Neuron (in vitro differentiated cells): ENCODE results near the gene CLHC1.

ENCODE experiments used
- H2AFZ ChIP-seq: one replicate; pipeline ENCODE4 v1.6.1; 2013; ENCODE audit warnings: low read depth, mild to moderate bottlenecking, inconsistent platforms, low read length, moderate library complexity
- H3K27me3 ChIP-seq: one replicate; pipeline ENCODE4 v1.6.1; 2013; ENCODE audit warnings: low read length; ENCODE audit not compliant: insufficient read depth
- H3K36me3 ChIP-seq: one replicate; pipeline ENCODE4 v1.6.1; 2013; ENCODE audit warnings: low read length; ENCODE audit not compliant: insufficient read depth
- H3K4me1 ChIP-seq: one replicate; pipeline ENCODE4 v1.6.1; 2013; ENCODE audit warnings: low read length; ENCODE audit not compliant: insufficient read depth
- H3K4me3 ChIP-seq: 2 replicates; pipeline ENCODE4 v1.5.1; 2013; ENCODE audit warnings: mild to moderate bottlenecking, low read length, moderate library complexity
- H3K9me3 ChIP-seq: one replicate; pipeline ENCODE4 v1.6.1; 2013; ENCODE audit warnings: low read length

Gene CLHC1

DNA sequence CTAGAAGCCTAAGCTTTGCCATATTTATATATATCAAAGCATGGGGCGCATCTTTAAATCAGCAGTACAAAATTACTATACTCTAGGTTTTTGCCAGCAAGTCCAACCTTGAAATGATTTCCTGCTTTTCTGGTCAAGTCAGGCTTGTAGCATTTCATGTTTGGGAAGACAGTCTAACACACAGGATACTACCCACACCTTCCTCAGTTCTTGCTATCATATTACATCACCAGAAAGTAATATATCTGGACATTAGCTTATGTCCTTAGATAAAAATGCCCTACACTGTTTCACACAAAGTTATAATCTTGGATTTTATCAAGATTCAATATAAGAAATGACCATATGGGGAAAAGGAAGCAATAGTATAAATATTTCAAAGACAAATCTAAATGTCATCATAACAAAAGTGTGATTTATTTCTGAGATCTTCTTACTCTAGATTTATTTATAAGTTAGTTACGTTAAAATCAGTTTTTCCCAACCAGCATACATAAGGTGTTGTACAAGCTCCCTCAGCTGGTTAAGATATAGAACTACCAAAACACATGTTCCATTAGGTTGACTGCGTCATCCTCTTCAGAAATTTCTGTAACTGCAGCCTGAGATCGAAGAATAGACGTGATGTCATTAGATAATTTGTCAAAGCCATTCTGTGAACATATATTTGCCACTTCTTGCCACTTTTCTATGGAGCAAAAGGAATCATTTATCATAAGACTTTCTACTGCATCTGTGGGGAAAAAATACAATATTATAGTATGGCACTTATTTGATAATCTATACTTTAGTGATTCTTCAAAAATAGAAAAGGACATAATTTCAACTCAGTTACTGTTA lies 56.6 kb downstream of the CLHC1 start:
- H3K36me3 ChIP-seq, result no peaks in the 10 kb centered on the region

DNA sequence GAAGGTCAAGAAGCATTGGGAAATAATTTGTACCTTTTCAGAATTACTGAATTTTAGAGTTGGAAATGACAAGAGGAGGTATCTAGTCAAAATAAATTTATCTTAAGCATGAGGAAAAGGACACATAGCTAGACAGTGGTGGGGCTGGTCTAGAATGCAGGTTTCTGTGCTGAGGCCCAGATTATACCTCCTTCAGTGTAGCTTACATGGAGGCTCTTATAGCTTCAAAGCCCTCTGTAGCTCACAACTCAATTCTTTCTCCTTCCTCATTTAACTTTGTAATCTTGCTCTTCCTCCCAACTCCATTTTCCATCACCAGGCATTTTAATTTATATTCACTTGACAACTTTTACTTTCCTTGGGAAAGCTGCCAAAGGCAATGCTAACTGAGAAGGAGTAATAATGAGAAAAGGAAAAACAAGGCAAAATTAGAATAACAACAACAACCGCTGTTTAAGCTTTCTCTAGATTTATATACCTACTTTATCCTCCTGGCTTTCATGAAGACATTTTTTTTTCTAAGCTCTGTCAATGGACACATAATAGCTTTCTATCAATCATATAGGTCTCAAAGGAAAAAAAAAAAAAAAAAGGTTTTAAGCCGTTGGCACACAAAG lies 58.5 kb downstream of the CLHC1 start:
- Histone ChIP-seq H3K36me3 (no peaks in the 10 kb centered on the region), H3K4me3 (no peak overlapping the region), H3K9me3 (no peaks in the 10 kb centered on the region), H2AFZ (no peak overlapping the region), H3K4me1 (peaks cover 15% of the 10 kb centered on the region), H3K27me3 (no peaks in the 10 kb centered on the region)

More for the DNA sequence above, 56.6 kb downstream of the CLHC1 start:
- Histone ChIP-seq H3K4me1 (peaks cover 15% of the 10 kb centered on the region), H3K27me3 (no peaks in the 10 kb centered on the region), H3K9me3 (no peaks in the 10 kb centered on the region), H3K4me3 (no peak overlapping the region), H2AFZ (no peak overlapping the region)

DNA sequence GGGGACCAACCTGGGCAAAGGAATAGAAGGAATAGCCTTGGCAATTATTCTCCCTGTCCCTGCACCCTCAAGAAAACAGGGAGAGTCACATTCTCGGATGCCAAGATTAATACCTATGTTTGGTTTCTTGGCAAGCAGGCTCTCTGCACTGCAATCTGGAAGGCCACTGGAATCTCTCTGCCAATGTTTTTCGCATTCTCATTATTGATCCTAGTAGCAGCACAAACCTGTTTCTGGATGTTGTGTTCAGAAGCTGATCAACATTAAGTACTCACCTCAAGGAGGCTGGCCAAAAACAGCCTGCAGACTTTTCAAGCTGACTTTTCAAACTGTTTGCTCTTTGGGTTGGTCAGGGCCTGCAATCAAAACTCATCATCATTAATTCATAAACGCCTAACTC lies 62.2 kb downstream of the CLHC1 start:
- H3K4me1 ChIP-seq, result peaks cover 28% of the 10 kb centered on the region
- no peak overlapping the region for H2AFZ ChIP-seq
- H3K9me3 ChIP-seq, result no peaks in the 10 kb centered on the region
- H3K4me3 ChIP-seq, result no peak overlapping the region
- no peaks in the 10 kb centered on the region for H3K27me3 ChIP-seq
- no peaks in the 10 kb centered on the region for H3K36me3 ChIP-seq

DNA sequence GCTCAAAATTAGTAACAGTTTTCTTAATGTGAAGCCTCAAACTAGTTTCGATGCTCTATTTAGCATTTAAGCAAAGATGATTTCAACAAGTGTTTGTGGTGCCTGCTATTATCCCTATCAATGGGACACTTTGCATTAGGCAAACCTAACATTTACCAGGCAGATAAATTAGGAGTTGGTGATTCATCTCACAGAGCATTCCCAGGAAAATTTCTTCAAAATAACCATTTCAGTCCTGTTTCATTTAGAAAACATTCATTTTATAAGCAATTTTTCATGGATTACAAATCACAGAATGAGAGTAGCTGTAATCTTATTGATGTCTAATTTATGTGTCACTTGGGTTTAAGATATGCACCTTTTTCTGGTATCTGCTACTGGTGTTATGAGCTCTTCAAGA lies 62.7 kb downstream of the CLHC1 start:
- no peak overlapping the region for H3K4me3 ChIP-seq
- no peak overlapping the region for H2AFZ ChIP-seq
- no peaks in the 10 kb centered on the region for H3K36me3 ChIP-seq
- H3K27me3 ChIP-seq, result no peaks in the 10 kb centered on the region
- H3K4me1 ChIP-seq, result peaks cover 32% of the 10 kb centered on the region
- no peaks in the 10 kb centered on the region for H3K9me3 ChIP-seq

- Histone ChIP-seq H3K4me3 (peak overlapping the region; percentile 10), H3K27me3 (no peaks in the 10 kb centered on the region), H3K36me3 (no peaks in the 10 kb centered on the region), H2AFZ (no peak overlapping the region), H3K4me1 (peaks cover 31% of the 10 kb centered on the region), H3K9me3 (no peaks in the 10 kb centered on the region)
Observed at GRCh38 chr2:55168221-55169154, 63.6 kb downstream of the CLHC1 start.

DNA sequence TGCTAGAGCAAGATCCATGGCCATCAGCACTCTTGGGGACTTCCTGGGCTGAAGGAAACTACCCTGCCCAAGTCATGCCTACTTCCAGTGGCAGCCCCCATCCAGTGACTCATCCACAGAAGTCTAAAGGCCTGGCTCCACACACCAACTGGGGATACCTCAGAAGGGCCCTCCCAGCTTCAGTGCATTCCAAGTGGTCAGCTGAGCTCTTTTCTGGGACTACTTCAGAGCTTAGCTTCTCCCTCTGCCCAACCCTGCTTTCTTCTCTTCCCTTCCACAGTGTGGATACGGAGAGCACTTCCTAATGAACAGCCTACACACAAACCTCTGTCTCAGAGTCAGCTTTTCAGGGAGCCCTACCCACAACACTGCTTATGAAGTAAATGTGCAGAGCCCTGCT lies 66.5 kb downstream of the CLHC1 start:
- Histone ChIP-seq H3K4me1 (peaks cover 46% of the 10 kb centered on the region), H2AFZ (no peak overlapping the region), H3K36me3 (no peaks in the 10 kb centered on the region), H3K9me3 (no peaks in the 10 kb centered on the region), H3K27me3 (no peaks in the 10 kb centered on the region), H3K4me3 (no peak overlapping the region)

DNA sequence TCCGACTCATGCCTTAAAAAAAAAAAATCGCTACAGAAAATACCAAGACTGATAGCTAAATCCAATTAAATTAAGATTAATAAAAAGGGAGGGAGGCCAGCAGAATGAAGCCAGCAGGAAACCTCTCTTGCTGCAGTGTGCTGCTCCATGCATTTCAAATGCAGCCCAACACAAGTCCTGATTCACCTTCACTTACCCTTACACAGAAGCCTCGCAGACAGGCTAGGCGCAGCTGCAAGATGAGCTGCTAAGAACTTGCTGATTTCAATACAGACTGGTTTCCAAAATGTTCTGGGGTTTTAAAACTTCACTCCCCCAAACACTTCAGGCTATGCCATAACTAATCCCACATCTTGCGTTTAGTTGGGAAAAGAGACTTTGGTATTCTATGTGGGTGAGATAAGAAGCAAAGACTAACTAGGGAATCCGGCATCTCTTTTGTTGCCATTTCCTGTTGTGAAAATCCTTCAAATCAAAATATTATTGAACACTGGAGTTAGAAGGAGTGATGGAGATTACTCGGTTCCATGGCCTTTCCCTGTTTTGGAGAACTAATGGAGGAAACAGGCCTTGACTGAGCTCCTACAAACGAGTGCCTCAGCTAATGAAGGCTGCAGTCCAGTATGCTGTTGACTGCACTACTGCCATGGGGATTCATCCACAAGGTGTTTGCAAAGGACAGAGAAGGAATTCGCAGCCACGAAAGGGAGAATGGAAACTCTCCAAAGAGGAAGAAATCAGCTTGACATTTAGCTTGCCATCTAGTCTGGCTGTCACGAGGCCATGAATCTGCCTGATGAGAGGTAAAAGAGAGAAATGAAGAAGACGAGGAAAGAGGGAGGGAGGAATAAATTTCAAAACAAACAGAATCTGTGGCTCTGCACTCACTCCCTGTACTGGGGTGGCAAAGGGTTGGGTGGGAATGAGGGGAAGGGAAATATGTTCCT lies 67.3 kb downstream of the CLHC1 start:
- Histone ChIP-seq H3K4me1 (peaks cover 46% of the 10 kb centered on the region), H3K27me3 (no peaks in the 10 kb centered on the region), H2AFZ (no peak overlapping the region)

DNA sequence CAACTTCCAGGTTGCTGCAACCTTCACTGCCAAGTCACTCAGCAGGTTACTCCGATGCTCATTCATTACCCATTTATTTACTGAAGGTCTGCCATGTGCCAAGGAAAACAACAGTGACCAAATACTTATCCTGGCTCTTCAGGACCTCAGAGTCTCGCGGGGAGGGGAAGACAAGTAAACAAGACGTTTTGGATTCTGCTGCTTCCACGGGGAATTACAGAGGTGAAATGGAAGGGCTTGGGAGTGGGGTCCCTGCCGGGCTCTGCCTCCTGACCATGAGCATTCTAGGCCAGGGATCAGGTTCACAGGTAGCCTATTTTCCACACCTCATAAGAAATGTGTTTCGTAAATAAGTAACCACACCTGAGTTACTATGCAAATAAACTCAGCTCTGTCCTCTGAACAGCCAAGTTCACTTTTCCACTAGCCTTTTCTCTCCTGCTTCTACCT lies 68.1 kb downstream of the CLHC1 start:
- Histone ChIP-seq H3K4me1 (peaks cover 51% of the 10 kb centered on the region), H3K4me3 (no peak overlapping the region), H2AFZ (no peak overlapping the region)

More for the DNA sequence above, 67.3 kb downstream of the CLHC1 start:
- Histone ChIP-seq H3K9me3 (no peaks in the 10 kb centered on the region), H3K4me3 (no peak overlapping the region), H3K36me3 (no peaks in the 10 kb centered on the region)

DNA sequence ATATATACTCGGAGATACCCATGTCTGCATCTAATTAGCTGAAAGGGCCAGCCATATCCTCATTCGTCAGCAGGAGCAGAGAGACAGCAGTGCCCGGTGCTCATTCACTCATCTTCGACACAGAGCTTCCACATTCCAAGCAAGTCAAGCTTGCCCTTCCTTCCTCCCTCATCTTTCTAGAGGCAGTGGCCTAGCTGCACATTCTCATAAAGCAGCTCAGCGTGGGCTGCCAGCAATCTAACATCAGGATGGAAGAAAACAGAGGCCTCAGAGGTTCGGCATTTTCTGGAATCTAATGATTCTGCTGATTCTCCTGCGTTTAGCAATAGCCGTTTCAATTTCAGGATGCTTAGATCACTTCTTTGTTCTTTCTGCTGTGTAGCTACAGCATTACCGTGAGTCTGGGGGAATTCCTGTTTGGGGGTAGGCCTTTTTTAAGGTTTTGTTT lies 68.8 kb downstream of the CLHC1 start:
- Histone ChIP-seq H3K9me3 (no peaks in the 10 kb centered on the region), H3K36me3 (no peaks in the 10 kb centered on the region), H3K4me1 (peaks cover 49% of the 10 kb centered on the region), H2AFZ (no peak overlapping the region), H3K27me3 (no peaks in the 10 kb centered on the region), H3K4me3 (no peak overlapping the region)

More for the DNA sequence above, 68.1 kb downstream of the CLHC1 start:
- Histone ChIP-seq H3K36me3 (no peaks in the 10 kb centered on the region), H3K9me3 (no peaks in the 10 kb centered on the region), H3K27me3 (no peaks in the 10 kb centered on the region)

GRCh38 chr2:55162284-55163006 lies 69.6 kb downstream of the CLHC1 start:
- Histone ChIP-seq H3K4me1 (peaks cover 44% of the 10 kb centered on the region), H2AFZ (no peak overlapping the region), H3K4me3 (no peak overlapping the region), H3K27me3 (no peaks in the 10 kb centered on the region), H3K9me3 (no peaks in the 10 kb centered on the region), H3K36me3 (no peaks in the 10 kb centered on the region)

DNA sequence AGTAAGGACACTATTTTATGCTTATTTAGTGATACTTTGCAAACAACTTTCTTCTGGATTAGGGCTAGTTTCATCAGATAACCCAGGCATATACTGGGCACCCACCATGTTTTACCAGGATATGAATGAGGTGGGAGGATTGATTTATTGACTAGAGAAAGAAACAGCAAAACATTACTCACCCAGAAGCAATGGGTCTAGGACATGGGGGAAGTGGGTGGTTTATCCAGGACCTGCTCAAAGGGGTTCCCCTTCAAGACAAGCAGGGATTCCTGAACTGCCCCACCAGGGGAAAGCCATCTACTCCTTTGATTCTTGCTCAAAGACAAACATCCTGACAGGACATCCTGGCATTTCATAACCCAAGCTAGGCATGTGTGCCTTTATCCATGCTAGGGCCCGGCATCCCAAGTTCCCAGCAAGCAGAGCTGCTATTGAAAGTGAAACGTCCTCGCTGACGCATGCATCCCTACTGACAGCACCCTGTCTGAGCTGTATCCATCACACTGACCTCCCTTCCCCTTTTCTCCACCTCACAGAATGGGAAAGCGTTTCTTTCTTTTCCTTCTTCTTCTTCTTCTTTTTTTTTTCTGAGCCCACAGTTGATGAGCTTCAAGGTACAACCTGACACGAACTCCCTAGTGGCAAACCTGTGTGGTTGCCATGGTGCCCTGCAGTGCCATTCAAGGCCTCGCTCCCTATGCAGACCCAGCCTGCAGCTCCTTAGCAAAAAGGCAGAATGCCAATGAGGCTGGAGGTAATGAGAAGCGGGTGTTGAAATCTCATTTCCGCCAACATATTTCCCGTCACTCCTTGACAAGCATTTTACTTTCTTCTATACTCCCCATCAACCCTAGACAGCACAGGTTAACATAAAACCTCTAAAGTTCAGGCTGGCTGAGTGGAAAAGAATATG lies 70.5 kb downstream of the CLHC1 start:
- no peaks in the 10 kb centered on the region for H3K36me3 ChIP-seq
- H3K4me1 ChIP-seq, result peaks cover 52% of the 10 kb centered on the region
- no peak overlapping the region for H3K4me3 ChIP-seq
- no peaks in the 10 kb centered on the region for H3K9me3 ChIP-seq
- no peaks in the 10 kb centered on the region for H3K27me3 ChIP-seq
- no peak overlapping the region for H2AFZ ChIP-seq
